Measurements from ENCODE around the gene LCE5A. TPM values are rescaled to one million over a fixed set of nuclear protein-coding genes. Genes with fewer than 3 reads are reported as not detected.

The LCE5A gene
- total RNA-seq, 1 donor from 2014 or later, result not detected

GRCh38 chr1:152495066-152495675 lies 15.4 kb upstream of the LCE5A start:
- Mint-ChIP-seq H3K4me3 (ENCODE audit: unreplicated experiment) (no peak overlapping the region), H3K27me3 (ENCODE audit: unreplicated experiment) (no peaks in the 10 kb centered on the region), H3K4me1 (ENCODE audit: unreplicated experiment) (no peaks in the 10 kb centered on the region), H3K27ac (ENCODE audit: unreplicated experiment) (no peak overlapping the region), H3K9me3 (ENCODE audit: unreplicated experiment) (peaks cover 16% of the 10 kb centered on the region), H3K36me3 (ENCODE audit: unreplicated experiment) (no peaks in the 10 kb centered on the region)
- no peak for DNase-seq (ENCODE audit: extremely low spot score, unreplicated experiment)
- TF ChIP-seq CTCF (IDR thresholded peaks at IDR 0.05), result no peak

DNA sequence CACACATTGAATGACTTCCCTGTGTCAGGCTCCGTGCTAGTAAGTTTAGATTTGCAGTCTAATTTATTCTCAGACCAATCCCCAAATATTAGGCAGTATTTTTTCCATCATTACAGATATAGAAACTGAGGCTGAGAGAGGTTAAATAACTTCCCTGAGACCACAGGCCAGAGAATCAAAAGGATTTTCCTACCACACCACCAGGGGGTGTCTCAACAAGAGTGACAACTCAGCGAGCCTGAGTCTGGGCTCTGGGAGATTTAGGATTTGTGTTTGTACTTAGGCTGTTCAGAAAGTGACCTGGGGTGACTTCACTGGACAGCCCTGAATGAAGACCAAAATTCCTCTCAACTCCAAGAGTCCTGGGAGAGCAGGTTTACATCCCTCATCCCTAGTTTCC lies 13.3 kb upstream of the LCE5A start:
- no peaks in the 10 kb centered on the region for H3K4me1 Mint-ChIP-seq (ENCODE audit: unreplicated experiment)
- no peaks in the 10 kb centered on the region for H3K36me3 Mint-ChIP-seq (ENCODE audit: unreplicated experiment)
- no peak for DNase-seq (ENCODE audit: extremely low spot score, unreplicated experiment)
- H3K27me3 Mint-ChIP-seq (ENCODE audit: unreplicated experiment), result no peaks in the 10 kb centered on the region
- no peak for TF ChIP-seq CTCF (IDR thresholded peaks at IDR 0.05)
- H3K27ac Mint-ChIP-seq (ENCODE audit: unreplicated experiment), result no peak overlapping the region
- H3K4me3 Mint-ChIP-seq (ENCODE audit: unreplicated experiment), result no peak overlapping the region
- peaks cover 17% of the 10 kb centered on the region for H3K9me3 Mint-ChIP-seq (ENCODE audit: unreplicated experiment)

DNA sequence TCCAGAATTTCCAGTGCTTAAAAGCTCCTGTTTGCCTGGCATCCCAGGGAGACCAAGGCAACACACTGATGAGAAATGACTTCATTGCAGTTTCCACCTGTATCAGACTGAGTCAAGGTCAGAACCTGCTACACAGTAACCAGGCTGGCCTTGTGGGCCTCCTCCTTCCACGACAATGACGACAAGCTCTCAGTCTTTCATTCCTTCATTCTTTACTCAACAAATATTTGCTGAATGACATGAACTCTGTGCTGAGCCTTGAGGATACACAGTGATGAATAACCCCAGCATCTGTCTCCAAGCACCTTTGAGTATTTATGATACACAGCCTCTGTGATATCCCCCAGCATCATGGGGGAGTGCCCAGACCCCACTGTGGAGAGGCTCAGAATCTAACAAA lies 8.9 kb upstream of the LCE5A start:
- Mint-ChIP-seq H3K4me3 (ENCODE audit: unreplicated experiment) (no peak overlapping the region), H3K27ac (ENCODE audit: unreplicated experiment) (no peak overlapping the region), H3K36me3 (ENCODE audit: unreplicated experiment) (no peaks in the 10 kb centered on the region), H3K27me3 (ENCODE audit: unreplicated experiment) (no peaks in the 10 kb centered on the region), H3K9me3 (ENCODE audit: unreplicated experiment) (peaks cover 20% of the 10 kb centered on the region), H3K4me1 (ENCODE audit: unreplicated experiment) (no peaks in the 10 kb centered on the region)
- TF ChIP-seq CTCF (IDR thresholded peaks at IDR 0.05), result no peak
- DNase-seq (ENCODE audit: extremely low spot score, unreplicated experiment), result no peak

GRCh38 chr1:152502496-152503180 lies 8.0 kb upstream of the LCE5A start:
- DNase-seq (ENCODE audit: extremely low spot score, unreplicated experiment), result no peak
- Mint-ChIP-seq H3K27ac (ENCODE audit: unreplicated experiment) (no peak overlapping the region), H3K9me3 (ENCODE audit: unreplicated experiment) (peaks cover 20% of the 10 kb centered on the region), H3K4me1 (ENCODE audit: unreplicated experiment) (no peaks in the 10 kb centered on the region), H3K36me3 (ENCODE audit: unreplicated experiment) (no peaks in the 10 kb centered on the region), H3K27me3 (ENCODE audit: unreplicated experiment) (no peaks in the 10 kb centered on the region), H3K4me3 (ENCODE audit: unreplicated experiment) (no peak overlapping the region)
- TF ChIP-seq CTCF (IDR thresholded peaks at IDR 0.05), result no peak

DNA sequence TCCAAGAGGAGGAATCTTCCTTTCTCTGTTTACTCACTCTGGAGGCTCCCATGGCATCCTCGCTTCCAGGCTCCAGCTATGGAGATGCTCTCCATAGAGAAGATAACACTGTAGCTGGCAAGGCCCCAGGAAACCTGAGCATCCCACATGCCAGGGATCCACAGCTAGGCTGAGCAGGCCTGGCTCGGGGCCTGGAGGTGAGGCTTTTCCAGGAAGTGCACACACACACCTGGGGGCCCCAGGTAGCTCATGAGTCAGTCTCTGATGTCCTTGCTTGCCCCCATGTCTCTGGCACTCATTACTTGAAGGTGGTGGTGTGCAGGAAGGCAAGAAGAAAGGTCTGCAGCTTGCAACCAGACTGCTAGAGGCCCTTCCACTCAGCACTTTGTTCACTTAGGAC lies 5.5 kb upstream of the LCE5A start:
- no peak for DNase-seq (ENCODE audit: extremely low spot score, unreplicated experiment)
- Mint-ChIP-seq H3K27ac (ENCODE audit: unreplicated experiment) (no peak overlapping the region), H3K36me3 (ENCODE audit: unreplicated experiment) (no peaks in the 10 kb centered on the region), H3K27me3 (ENCODE audit: unreplicated experiment) (no peaks in the 10 kb centered on the region), H3K9me3 (ENCODE audit: unreplicated experiment) (peaks cover 25% of the 10 kb centered on the region), H3K4me1 (ENCODE audit: unreplicated experiment) (no peaks in the 10 kb centered on the region), H3K4me3 (ENCODE audit: unreplicated experiment) (no peak overlapping the region)
- TF ChIP-seq CTCF (IDR thresholded peaks at IDR 0.05), result no peak

Measured in osteocyte (in vitro differentiated cells).